Measurements from ENCODE around the gene ZNRF1. TPM values are rescaled to one million over a fixed set of nuclear protein-coding genes. Genes with fewer than 3 reads are reported as not detected.

ZNRF1 gene
- total and polyA plus RNA-seq, 10 of the 15 experiments (the other 5 are each of a cell fraction or from before 2014, with no cell fraction given): 5.8 to 25.9 (median 14.3) TPM

DNA sequence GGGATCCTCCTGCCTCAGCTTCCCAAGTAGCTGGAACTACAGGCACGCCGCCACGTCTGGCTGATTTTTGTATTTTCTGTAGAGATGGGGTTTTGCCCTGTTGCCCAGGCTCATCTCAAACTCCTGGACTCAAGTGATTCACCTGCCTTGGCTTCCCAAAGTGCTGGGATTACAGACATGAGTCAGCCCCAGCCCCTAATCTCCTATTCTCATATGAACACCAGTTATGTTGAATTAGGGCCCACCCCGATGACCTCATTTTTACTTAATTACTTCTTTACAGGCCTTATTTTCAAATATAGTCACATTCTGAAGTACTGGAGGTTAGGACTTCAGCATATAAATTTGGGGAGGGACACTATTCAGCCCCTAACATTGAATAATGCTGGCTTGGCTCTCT lies 49.2 kb downstream of the ZNRF1 start:
- no peaks in the 10 kb centered on the region for H4K20me1 ChIP-seq (ENCODE audit: control insufficient read depth, insufficient read depth)
- no peak for DNase-seq (ENCODE audit: low read depth, low spot score)
- no peaks in the 10 kb centered on the region for H3K27me3 ChIP-seq (replicated peaks in 1 of 2; ENCODE audit: control insufficient read depth in 2 of 2, insufficient read depth in 2 of 2, low read length in 1 of 2)
- H3K27ac ChIP-seq (ENCODE audit: control insufficient read depth, insufficient read depth): no peak overlapping the region
- H2AFZ ChIP-seq (ENCODE audit: control insufficient read depth, low read depth, low read length): no peak overlapping the region
- no TSS peak for BruUV-seq (replicated peaks)
- no peak overlapping the region for H3K4me2 ChIP-seq (ENCODE audit: control insufficient read depth, insufficient read depth)
- RAD21 ChIA-PET (ENCODE audit: unreplicated experiment): no interaction called here
- SMC1A ChIA-PET (ENCODE audit: uncharacterized antibody, unreplicated experiment): no interaction called here
- in situ Hi-C loops (cut with MboI) (loop anchor here (10.0 kb wide), 1 partner anchor 57 kb away; no protein-coding TSS in a partner anchor), intact Hi-C loops (cut with micrococcal nuclease; ENCODE audit: unreplicated experiment) (no loop called here)
- peaks cover 4% of the 10 kb centered on the region for H3K79me2 ChIP-seq (ENCODE audit: control insufficient read depth, insufficient read depth, low read length)
- H3K4me3 ChIP-seq: no peak overlapping the region
- CTCF ChIA-PET: no interaction called here
- H3K36me3 ChIP-seq (ENCODE audit: control insufficient read depth in 2 of 2, insufficient read depth in 2 of 2, low read length in 1 of 2): no peaks in the 10 kb centered on the region
- WGBS (ENCODE audit: insufficient coverage, insufficient replicate concordance, low lambda C conversion rate, missing lambda C conversion rate): 97% methylated on average over 4 of the region's 4 CpGs
- H3K9me3 ChIP-seq (replicated peaks; ENCODE audit: control insufficient read depth, insufficient read depth, low read length): no peaks in the 10 kb centered on the region; the same call in 2 of the 3 replicates
- TF ChIP-seq NFYA (IDR thresholded peaks at IDR 0.05; ENCODE audit: borderline replicate concordance, low read depth, low read length): no peak
- no peak for TF ChIP-seq STAT3 (IDR thresholded peaks at IDR 0.05; ENCODE audit: low read depth, low read length)
- no peak for TF ChIP-seq SIX5 (IDR thresholded peaks at IDR 0.05; ENCODE audit: low read depth, low read length, severe bottlenecking)
- TF ChIP-seq ZNF622 (IDR thresholded peaks at IDR 0.05): no peak
- TF ChIP-seq HDGF (IDR thresholded peaks at IDR 0.05): no peak
- no peak for TF ChIP-seq MYC (IDR thresholded peaks at IDR 0.05; ENCODE audit: insufficient read depth, insufficient read length, insufficient replicate concordance, low read length, severe bottlenecking)
- TF ChIP-seq, protein P1, sequence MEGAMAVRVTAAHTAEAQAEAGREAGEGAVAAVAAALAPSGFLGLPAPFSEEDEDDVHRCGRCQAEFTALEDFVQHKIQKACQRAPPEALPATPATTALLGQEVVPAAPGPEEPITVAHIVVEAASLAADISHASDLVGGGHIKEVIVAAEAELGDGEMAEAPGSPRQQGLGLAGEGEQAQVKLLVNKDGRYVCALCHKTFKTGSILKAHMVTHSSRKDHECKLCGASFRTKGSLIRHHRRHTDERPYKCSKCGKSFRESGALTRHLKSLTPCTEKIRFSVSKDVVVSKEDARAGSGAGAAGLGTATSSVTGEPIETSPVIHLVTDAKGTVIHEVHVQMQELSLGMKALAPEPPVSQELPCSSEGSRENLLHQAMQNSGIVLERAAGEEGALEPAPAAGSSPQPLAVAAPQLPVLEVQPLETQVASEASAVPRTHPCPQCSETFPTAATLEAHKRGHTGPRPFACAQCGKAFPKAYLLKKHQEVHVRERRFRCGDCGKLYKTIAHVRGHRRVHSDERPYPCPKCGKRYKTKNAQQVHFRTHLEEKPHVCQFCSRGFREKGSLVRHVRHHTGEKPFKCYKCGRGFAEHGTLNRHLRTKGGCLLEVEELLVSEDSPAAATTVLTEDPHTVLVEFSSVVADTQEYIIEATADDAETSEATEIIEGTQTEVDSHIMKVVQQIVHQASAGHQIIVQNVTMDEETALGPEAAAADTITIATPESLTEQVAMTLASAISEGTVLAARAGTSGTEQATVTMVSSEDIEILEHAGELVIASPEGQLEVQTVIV (IDR thresholded peaks at IDR 0.05; ENCODE audit: borderline replicate concordance, partially characterized antibody): no peak
- TF ChIP-seq SPI1 (IDR thresholded peaks at IDR 0.05; ENCODE audit: borderline replicate concordance, insufficient read depth, low read depth, low read length): no peak
- TF ChIP-seq ETV6 (conservative IDR thresholded peaks at IDR 0.05 in 1 of 2, IDR thresholded peaks at IDR 0.05 in 1 of 2; ENCODE audit: borderline replicate concordance in 1 of 2, low read depth in 1 of 2): no peak
- no peak for TF ChIP-seq ZBED1 (IDR thresholded peaks at IDR 0.05; ENCODE audit: borderline replicate concordance)
- TF ChIP-seq, protein P2, sequence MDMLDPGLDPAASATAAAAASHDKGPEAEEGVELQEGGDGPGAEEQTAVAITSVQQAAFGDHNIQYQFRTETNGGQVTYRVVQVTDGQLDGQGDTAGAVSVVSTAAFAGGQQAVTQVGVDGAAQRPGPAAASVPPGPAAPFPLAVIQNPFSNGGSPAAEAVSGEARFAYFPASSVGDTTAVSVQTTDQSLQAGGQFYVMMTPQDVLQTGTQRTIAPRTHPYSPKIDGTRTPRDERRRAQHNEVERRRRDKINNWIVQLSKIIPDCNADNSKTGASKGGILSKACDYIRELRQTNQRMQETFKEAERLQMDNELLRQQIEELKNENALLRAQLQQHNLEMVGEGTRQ (IDR thresholded peaks at IDR 0.05; ENCODE audit: borderline replicate concordance, low read depth, low read length): no peak
- TF ChIP-seq NR2F1 (conservative IDR thresholded peaks at IDR 0.05): no peak
- no peak for TF ChIP-seq CHD2 (IDR thresholded peaks at IDR 0.05; ENCODE audit: borderline replicate concordance, low read depth, low read length)
- no peak for FAIRE-seq
- POLR2A ChIA-PET: no interaction called here
- no peak for ATAC-seq
- peaks cover 24% of the 10 kb centered on the region for H3K4me1 ChIP-seq (ENCODE audit: control insufficient read depth, insufficient read depth, low read length)
- H3K9ac ChIP-seq (ENCODE audit: control insufficient read depth, insufficient read depth, low read length): no peak overlapping the region

All from GM12878 (cell line).